ENCODE results near the gene ITGB2. TPM values are rescaled to one million over a fixed set of nuclear protein-coding genes. Genes with fewer than 3 reads are reported as not detected.

The ITGB2 gene
- total and polyA plus RNA-seq, 3 experiments from 2014 or later, result 159 to 847 (median 165) TPM

GRCh38 chr21:44952929-44953627 lies 32.4 kb upstream of the ITGB2 start:
- Histone ChIP-seq H3K4me1 (ENCODE audit: insufficient read depth, low read length) (peaks cover 6% of the 10 kb centered on the region), H3K27me3 (ENCODE audit: insufficient read depth, low read length, poor library complexity, severe bottlenecking) (no peaks in the 10 kb centered on the region), H3K36me3 (ENCODE audit: insufficient read depth, low read length) (no peaks in the 10 kb centered on the region), H3K27ac (ENCODE audit: low read depth, low read length) (no peak overlapping the region), H3K4me3 (ENCODE audit: low read length) (no peak overlapping the region), H3K9me3 (ENCODE audit: low read length) (no peaks in the 10 kb centered on the region)
- Mint-ChIP-seq H3K4me3 (no peak overlapping the region), H3K27me3 (peaks cover 0 to 2% of the 10 kb centered on the region in 2 donors), H3K9me3 (no peaks in the 10 kb centered on the region), H3K27ac (peak overlapping the region in 1 of 8 donors; percentile 17), H3K36me3 (peaks cover 0 to 59% (median 4%) of the 10 kb centered on the region in 3 donors), H3K4me1 (peaks cover 10 to 28% (median 17%) of the 10 kb centered on the region in 3 donors)
- ChIA-PET POLR2A (interaction anchor here (1.2 kb wide), 1 partner anchor 73 kb away, joined by 3 read pairs; no protein-coding TSS in a partner anchor), CTCF (interaction anchor here (0.9 to 14.1 kb wide), 3 partner anchors 61 to 185 kb away, joined by 4 to 194 read pairs (median 23); no protein-coding TSS in a partner anchor)
- no peak for DNase-seq

GRCh38 chr21:44952116-44952928 lies 31.6 kb upstream of the ITGB2 start:
- no peaks in the 10 kb centered on the region for H3K27me3 ChIP-seq (ENCODE audit: insufficient read depth, low read length, poor library complexity, severe bottlenecking)
- no peak overlapping the region for H3K4me3 ChIP-seq (ENCODE audit: low read length)
- ChIA-PET POLR2A (no interaction called here), CTCF (interaction anchor here (0.5 to 14.1 kb wide), 5 partner anchors 60 to 185 kb away, joined by 3 to 194 read pairs (median 4); no protein-coding TSS in a partner anchor)
- peaks cover 0 to 58% (median 4%) of the 10 kb centered on the region in 3 donors for H3K36me3 Mint-ChIP-seq
- DNase-seq, result no peak
- peaks cover 6% of the 10 kb centered on the region for H3K4me1 ChIP-seq (ENCODE audit: insufficient read depth, low read length)
- H3K27ac Mint-ChIP-seq, result no peak overlapping the region
- H3K4me3 Mint-ChIP-seq, result no peak overlapping the region
- H3K36me3 ChIP-seq (ENCODE audit: insufficient read depth, low read length), result no peaks in the 10 kb centered on the region
- no peak overlapping the region for H3K27ac ChIP-seq (ENCODE audit: low read depth, low read length)
- H3K4me1 Mint-ChIP-seq, result peaks cover 10 to 26% (median 17%) of the 10 kb centered on the region in 3 donors
- H3K9me3 ChIP-seq (ENCODE audit: low read length), result no peaks in the 10 kb centered on the region
- no peaks in the 10 kb centered on the region for H3K9me3 Mint-ChIP-seq
- H3K27me3 Mint-ChIP-seq, result peaks cover 0 to 2% of the 10 kb centered on the region in 2 donors

GRCh38 chr21:44951186-44951915 lies 30.7 kb upstream of the ITGB2 start:
- no peak overlapping the region for H3K4me3 Mint-ChIP-seq
- DNase-seq, result no peak
- no peaks in the 10 kb centered on the region for H3K27me3 ChIP-seq (ENCODE audit: insufficient read depth, low read length, poor library complexity, severe bottlenecking)
- peaks cover 6% of the 10 kb centered on the region for H3K4me1 ChIP-seq (ENCODE audit: insufficient read depth, low read length)
- ChIA-PET POLR2A (no interaction called here), CTCF (interaction anchor here (1.1 to 14.1 kb wide), 7 partner anchors 111 to 201 kb away, joined by 3 to 194 read pairs (median 7); no protein-coding TSS in a partner anchor)
- no peaks in the 10 kb centered on the region for H3K36me3 ChIP-seq (ENCODE audit: insufficient read depth, low read length)
- peak overlapping the region in 1 of 8 donors; percentile 87 for H3K27ac Mint-ChIP-seq
- no peaks in the 10 kb centered on the region for H3K9me3 ChIP-seq (ENCODE audit: low read length)
- no peak overlapping the region for H3K4me3 ChIP-seq (ENCODE audit: low read length)
- H3K36me3 Mint-ChIP-seq, result peaks cover 0 to 54% (median 4%) of the 10 kb centered on the region in 3 donors
- peaks cover 10 to 28% (median 17%) of the 10 kb centered on the region in 3 donors for H3K4me1 Mint-ChIP-seq
- H3K27me3 Mint-ChIP-seq, result peaks cover 0 to 2% of the 10 kb centered on the region in 2 donors
- no peak overlapping the region for H3K27ac ChIP-seq (ENCODE audit: low read depth, low read length)
- H3K9me3 Mint-ChIP-seq, result no peaks in the 10 kb centered on the region

GRCh38 chr21:44950351-44950750 lies 29.7 kb upstream of the ITGB2 start:
- H3K27me3 Mint-ChIP-seq, result peaks cover 0 to under 1% of the 10 kb centered on the region in 2 donors
- Histone ChIP-seq H3K27ac (ENCODE audit: low read depth, low read length) (no peak overlapping the region), H3K36me3 (ENCODE audit: insufficient read depth, low read length) (no peaks in the 10 kb centered on the region), H3K27me3 (ENCODE audit: insufficient read depth, low read length, poor library complexity, severe bottlenecking) (no peaks in the 10 kb centered on the region), H3K4me3 (ENCODE audit: low read length) (no peak overlapping the region), H3K4me1 (ENCODE audit: insufficient read depth, low read length) (peaks cover 6% of the 10 kb centered on the region), H3K9me3 (ENCODE audit: low read length) (no peaks in the 10 kb centered on the region)
- POLR2A ChIA-PET, result interaction anchor here (0.9 kb wide), 1 partner anchor 178 kb away, joined by 4 read pairs; no protein-coding TSS in a partner anchor
- peaks cover 0 to 52% (median 2%) of the 10 kb centered on the region in 3 donors for H3K36me3 Mint-ChIP-seq
- peaks cover 9 to 21% (median 9%) of the 10 kb centered on the region in 3 donors for H3K4me1 Mint-ChIP-seq
- no peak overlapping the region for H3K4me3 Mint-ChIP-seq
- H3K9me3 Mint-ChIP-seq, result no peaks in the 10 kb centered on the region
- CTCF ChIA-PET, result interaction anchor here (0.6 to 14.1 kb wide), 28 partner anchors 10 to 557 kb away, joined by 3 to 194 read pairs (median 5); no protein-coding TSS in a partner anchor
- no peak for DNase-seq
- no peak overlapping the region for H3K27ac Mint-ChIP-seq

GRCh38 chr21:44949779-44950198 lies 29.1 kb upstream of the ITGB2 start:
- Mint-ChIP-seq H3K4me3 (peak overlapping the region in 1 of 7 donors; percentile 61), H3K27ac (peak overlapping the region in 1 of 8 donors; percentile 65), H3K4me1 (peaks cover 10 to 22% (median 10%) of the 10 kb centered on the region in 3 donors), H3K36me3 (peaks cover 0 to 55% (median 4%) of the 10 kb centered on the region in 3 donors), H3K27me3 (no peaks in the 10 kb centered on the region), H3K9me3 (no peaks in the 10 kb centered on the region)
- no peaks in the 10 kb centered on the region for H3K9me3 ChIP-seq (ENCODE audit: low read length)
- H3K27me3 ChIP-seq (ENCODE audit: insufficient read depth, low read length, poor library complexity, severe bottlenecking), result no peaks in the 10 kb centered on the region
- DNase-seq, result peak; percentile 65 to 87 (median 79)
- ChIA-PET POLR2A (interaction anchor here (0.7 to 0.9 kb wide), 3 partner anchors 124 to 187 kb away, joined by 3 to 4 read pairs (median 3); partner anchors contain the start of gene ADARB1), CTCF (interaction anchor here (0.6 to 14.1 kb wide), 28 partner anchors 10 to 556 kb away, joined by 3 to 194 read pairs (median 5); no protein-coding TSS in a partner anchor)
- no peak overlapping the region for H3K4me3 ChIP-seq (ENCODE audit: low read length)
- H3K4me1 ChIP-seq (ENCODE audit: insufficient read depth, low read length), result peaks cover 6% of the 10 kb centered on the region
- H3K27ac ChIP-seq (ENCODE audit: low read depth, low read length), result no peak overlapping the region
- H3K36me3 ChIP-seq (ENCODE audit: insufficient read depth, low read length), result peaks cover under 1% of the 10 kb centered on the region

- peak overlapping the region in 1 of 7 donors; percentile 61 for H3K4me3 Mint-ChIP-seq
- Histone ChIP-seq H3K36me3 (ENCODE audit: insufficient read depth, low read length) (peaks cover 6% of the 10 kb centered on the region), H3K9me3 (ENCODE audit: low read length) (no peaks in the 10 kb centered on the region), H3K27ac (ENCODE audit: low read depth, low read length) (no peak overlapping the region), H3K27me3 (ENCODE audit: insufficient read depth, low read length, poor library complexity, severe bottlenecking) (no peaks in the 10 kb centered on the region), H3K4me3 (ENCODE audit: low read length) (no peak overlapping the region), H3K4me1 (ENCODE audit: insufficient read depth, low read length) (peaks cover 6% of the 10 kb centered on the region)
- H3K27ac Mint-ChIP-seq, result peak overlapping the region in 1 of 8 donors; percentile 65
- peaks cover 0 to 56% (median 5%) of the 10 kb centered on the region in 3 donors for H3K36me3 Mint-ChIP-seq
- ChIA-PET POLR2A (interaction anchor here (0.7 to 0.9 kb wide), 3 partner anchors 125 to 188 kb away, joined by 3 to 4 read pairs (median 3); partner anchors contain the start of gene ADARB1), CTCF (interaction anchor here (0.8 to 14.1 kb wide), 21 partner anchors 11 to 287 kb away, joined by 3 to 194 read pairs (median 6); no protein-coding TSS in a partner anchor)
- no peak for DNase-seq
- peaks cover 11 to 23% (median 12%) of the 10 kb centered on the region in 3 donors for H3K4me1 Mint-ChIP-seq
- no peaks in the 10 kb centered on the region for H3K9me3 Mint-ChIP-seq
- no peaks in the 10 kb centered on the region for H3K27me3 Mint-ChIP-seq
Observed at GRCh38 chr21:44949161-44949778, 28.6 kb upstream of the ITGB2 start.
